ENCODE measurements around the gene ERCC8. TPM values are rescaled to one million over a fixed set of nuclear protein-coding genes. Genes with fewer than 3 reads are reported as not detected.

ERCC8 gene
- total and polyA plus RNA-seq, 4 donors, result 2.6 to 14.5 (median 6.2) TPM

DNA sequence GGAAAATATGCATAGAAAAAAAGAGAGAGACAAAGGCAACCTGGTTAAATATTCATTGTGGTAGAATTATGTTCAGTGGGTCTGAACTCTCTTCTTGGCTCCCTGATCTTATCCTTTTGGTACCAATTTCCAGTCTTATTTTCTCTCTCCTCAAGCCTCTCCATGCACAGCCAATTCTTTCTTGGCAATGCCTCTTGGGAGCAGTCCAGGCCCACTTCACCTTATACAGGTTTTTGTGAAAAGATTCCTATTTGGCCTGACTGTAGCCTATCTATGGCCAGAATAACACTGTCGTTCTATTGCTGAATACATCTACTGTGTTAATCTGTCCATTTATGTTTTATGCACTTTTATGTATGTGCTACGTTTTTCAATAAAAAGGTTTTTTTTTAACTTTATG lies 103.5 kb downstream of the ERCC8 start:
- Histone ChIP-seq H3K4me1 (ENCODE audit: control insufficient read depth in 4 of 4, insufficient read depth in 4 of 4, low read length in 3 of 4) (peaks cover 9 to 17% (median 12%) of the 10 kb centered on the region in 4 donors), H3K4me3 (ENCODE audit: low read depth in 1 of 3, low read length in 3 of 3) (no peak overlapping the region), H3K27me3 (ENCODE audit: control insufficient read depth in 4 of 4, insufficient read depth in 4 of 4, low read length in 3 of 4) (peaks cover 0 to 10% (median 4%) of the 10 kb centered on the region in 4 donors), H3K9me3 (ENCODE audit: control insufficient read depth in 4 of 4, low read length in 3 of 4) (no peaks in the 10 kb centered on the region), H3K36me3 (ENCODE audit: control insufficient read depth in 4 of 4, insufficient read depth in 3 of 4, low read depth in 1 of 4, low read length in 3 of 4) (no peaks in the 10 kb centered on the region), H3K27ac (ENCODE audit: low read depth in 1 of 2, low read length in 2 of 2) (no peak overlapping the region), H3K9ac (ENCODE audit: low read depth in 1 of 2, low read length in 2 of 2) (no peak overlapping the region)
- TF ChIP-seq, protein P1, sequence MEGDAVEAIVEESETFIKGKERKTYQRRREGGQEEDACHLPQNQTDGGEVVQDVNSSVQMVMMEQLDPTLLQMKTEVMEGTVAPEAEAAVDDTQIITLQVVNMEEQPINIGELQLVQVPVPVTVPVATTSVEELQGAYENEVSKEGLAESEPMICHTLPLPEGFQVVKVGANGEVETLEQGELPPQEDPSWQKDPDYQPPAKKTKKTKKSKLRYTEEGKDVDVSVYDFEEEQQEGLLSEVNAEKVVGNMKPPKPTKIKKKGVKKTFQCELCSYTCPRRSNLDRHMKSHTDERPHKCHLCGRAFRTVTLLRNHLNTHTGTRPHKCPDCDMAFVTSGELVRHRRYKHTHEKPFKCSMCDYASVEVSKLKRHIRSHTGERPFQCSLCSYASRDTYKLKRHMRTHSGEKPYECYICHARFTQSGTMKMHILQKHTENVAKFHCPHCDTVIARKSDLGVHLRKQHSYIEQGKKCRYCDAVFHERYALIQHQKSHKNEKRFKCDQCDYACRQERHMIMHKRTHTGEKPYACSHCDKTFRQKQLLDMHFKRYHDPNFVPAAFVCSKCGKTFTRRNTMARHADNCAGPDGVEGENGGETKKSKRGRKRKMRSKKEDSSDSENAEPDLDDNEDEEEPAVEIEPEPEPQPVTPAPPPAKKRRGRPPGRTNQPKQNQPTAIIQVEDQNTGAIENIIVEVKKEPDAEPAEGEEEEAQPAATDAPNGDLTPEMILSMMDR (IDR thresholded peaks at IDR 0.05; ENCODE audit: low read depth, low read length, missing input control), result no peak
- TF ChIP-seq, protein P2, sequence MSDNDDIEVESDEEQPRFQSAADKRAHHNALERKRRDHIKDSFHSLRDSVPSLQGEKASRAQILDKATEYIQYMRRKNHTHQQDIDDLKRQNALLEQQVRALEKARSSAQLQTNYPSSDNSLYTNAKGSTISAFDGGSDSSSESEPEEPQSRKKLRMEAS (IDR thresholded peaks at IDR 0.05), result no peak
- WGBS, result 82% methylated on average over 2 of the region's 2 CpGs
- no peak for DNase-seq (ENCODE audit: low spot score)

DNA sequence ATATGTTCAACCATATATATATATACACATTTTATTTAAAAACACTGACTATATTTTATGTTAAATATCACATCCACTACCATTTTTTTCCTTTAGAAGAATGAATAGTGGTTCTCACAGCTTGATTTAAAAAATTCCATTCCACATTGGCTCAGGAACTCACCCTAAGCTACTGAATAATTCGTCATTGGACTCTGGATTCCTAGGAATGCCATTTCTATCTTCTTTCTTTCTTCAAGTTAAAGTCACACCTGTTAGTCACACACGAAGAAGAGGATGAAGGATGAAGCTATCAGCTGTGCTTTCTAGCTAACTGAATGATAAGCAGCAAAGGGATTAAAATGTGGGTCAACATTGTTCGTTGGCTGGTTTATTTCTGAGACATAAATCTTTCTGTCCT lies 108.7 kb downstream of the ERCC8 start:
- TF ChIP-seq FOXA1 (IDR thresholded peaks at IDR 0.05), result no peak
- no peak overlapping the region for H3K4me3 ChIP-seq (ENCODE audit: low read depth in 1 of 3, low read length in 3 of 3)

DNA sequence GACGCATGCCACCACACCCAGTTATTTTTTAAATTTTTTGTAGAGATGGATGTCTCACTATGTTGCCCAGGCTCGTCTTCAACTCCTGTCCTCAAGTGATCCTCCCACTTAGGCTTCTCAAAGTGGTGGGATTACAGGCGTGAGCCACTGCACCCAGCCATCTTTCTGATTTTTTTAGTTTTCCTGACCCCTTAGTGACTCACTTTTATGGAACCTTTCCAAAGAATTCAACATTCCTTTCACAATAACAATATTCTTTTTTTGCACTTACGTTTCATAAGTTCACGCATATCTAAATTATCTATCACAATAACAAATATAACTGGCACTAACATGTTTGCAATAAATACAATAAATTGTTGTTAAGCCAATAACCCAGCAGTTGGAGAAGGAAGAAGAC lies 109.3 kb downstream of the ERCC8 start:
- TF ChIP-seq, protein P2 (IDR thresholded peaks at IDR 0.05), result no peak
- no peak for TF ChIP-seq RAD21 (IDR thresholded peaks at IDR 0.05)
- no peak for TF ChIP-seq HNF4G (IDR thresholded peaks at IDR 0.05)
- no peak for TF ChIP-seq GABPA (IDR thresholded peaks at IDR 0.05 in 1 of 2, conservative IDR thresholded peaks at IDR 0.05 in 1 of 2)
- no peak for TF ChIP-seq FOXA2 (IDR thresholded peaks at IDR 0.05)
- TF ChIP-seq, protein P1 (IDR thresholded peaks at IDR 0.05; ENCODE audit: low read depth, low read length, missing input control), result no peak
- no peak for TF ChIP-seq NR2F2 (IDR thresholded peaks at IDR 0.05)
- TF ChIP-seq, protein P3, sequence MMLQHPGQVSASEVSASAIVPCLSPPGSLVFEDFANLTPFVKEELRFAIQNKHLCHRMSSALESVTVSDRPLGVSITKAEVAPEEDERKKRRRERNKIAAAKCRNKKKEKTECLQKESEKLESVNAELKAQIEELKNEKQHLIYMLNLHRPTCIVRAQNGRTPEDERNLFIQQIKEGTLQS (IDR thresholded peaks at IDR 0.05), result no peak
- TF ChIP-seq, protein P4, sequence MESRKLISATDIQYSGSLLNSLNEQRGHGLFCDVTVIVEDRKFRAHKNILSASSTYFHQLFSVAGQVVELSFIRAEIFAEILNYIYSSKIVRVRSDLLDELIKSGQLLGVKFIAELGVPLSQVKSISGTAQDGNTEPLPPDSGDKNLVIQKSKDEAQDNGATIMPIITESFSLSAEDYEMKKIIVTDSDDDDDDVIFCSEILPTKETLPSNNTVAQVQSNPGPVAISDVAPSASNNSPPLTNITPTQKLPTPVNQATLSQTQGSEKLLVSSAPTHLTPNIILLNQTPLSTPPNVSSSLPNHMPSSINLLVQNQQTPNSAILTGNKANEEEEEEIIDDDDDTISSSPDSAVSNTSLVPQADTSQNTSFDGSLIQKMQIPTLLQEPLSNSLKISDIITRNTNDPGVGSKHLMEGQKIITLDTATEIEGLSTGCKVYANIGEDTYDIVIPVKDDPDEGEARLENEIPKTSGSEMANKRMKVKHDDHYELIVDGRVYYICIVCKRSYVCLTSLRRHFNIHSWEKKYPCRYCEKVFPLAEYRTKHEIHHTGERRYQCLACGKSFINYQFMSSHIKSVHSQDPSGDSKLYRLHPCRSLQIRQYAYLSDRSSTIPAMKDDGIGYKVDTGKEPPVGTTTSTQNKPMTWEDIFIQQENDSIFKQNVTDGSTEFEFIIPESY (IDR thresholded peaks at IDR 0.05), result no peak
- no peak for TF ChIP-seq FOXA1 (IDR thresholded peaks at IDR 0.05)
- TF ChIP-seq RXRA (IDR thresholded peaks at IDR 0.05), result no peak
- Histone ChIP-seq H3K36me3 (ENCODE audit: control insufficient read depth in 4 of 4, insufficient read depth in 3 of 4, low read depth in 1 of 4, low read length in 3 of 4) (no peaks in the 10 kb centered on the region), H3K27ac (ENCODE audit: low read depth in 1 of 2, low read length in 2 of 2) (no peak overlapping the region), H3K9ac (ENCODE audit: low read depth in 1 of 2, low read length in 2 of 2) (no peak overlapping the region), H3K4me3 (ENCODE audit: low read depth in 1 of 3, low read length in 3 of 3) (no peak overlapping the region), H3K9me3 (ENCODE audit: control insufficient read depth in 4 of 4, low read length in 3 of 4) (no peaks in the 10 kb centered on the region), H3K27me3 (ENCODE audit: control insufficient read depth in 4 of 4, insufficient read depth in 4 of 4, low read length in 3 of 4) (peaks cover 0 to 5% (median 0%) of the 10 kb centered on the region in 4 donors), H3K4me1 (ENCODE audit: control insufficient read depth in 4 of 4, insufficient read depth in 4 of 4, low read length in 3 of 4) (no peaks in the 10 kb centered on the region)
- DNase-seq (ENCODE audit: low spot score), result no peak
- WGBS, result 77% methylated on average over 5 of the region's 5 CpGs

More for the DNA sequence above, 108.7 kb downstream of the ERCC8 start:
- no peak for DNase-seq (ENCODE audit: low spot score)
- Histone ChIP-seq H3K4me1 (ENCODE audit: control insufficient read depth in 4 of 4, insufficient read depth in 4 of 4, low read length in 3 of 4) (no peaks in the 10 kb centered on the region), H3K9ac (ENCODE audit: low read depth in 1 of 2, low read length in 2 of 2) (no peak overlapping the region), H3K27me3 (ENCODE audit: control insufficient read depth in 4 of 4, insufficient read depth in 4 of 4, low read length in 3 of 4) (peaks cover 0 to 5% (median 0%) of the 10 kb centered on the region in 4 donors), H3K27ac (ENCODE audit: low read depth in 1 of 2, low read length in 2 of 2) (no peak overlapping the region), H3K36me3 (ENCODE audit: control insufficient read depth in 4 of 4, insufficient read depth in 3 of 4, low read depth in 1 of 4, low read length in 3 of 4) (no peaks in the 10 kb centered on the region), H3K9me3 (ENCODE audit: control insufficient read depth in 4 of 4, low read length in 3 of 4) (no peaks in the 10 kb centered on the region)
- 62% methylated on average over 3 of the region's 3 CpGs for WGBS

Data from liver (tissue), 9 donors.